ENCODE data around the gene SLC15A1. TPM values are rescaled to one million over a fixed set of nuclear protein-coding genes. Genes with fewer than 3 reads are reported as not detected.

The SLC15A1 gene
- total and polyA plus RNA-seq, 2 experiments from 2014 or later: 7.5 to 18.7 TPM

DNA sequence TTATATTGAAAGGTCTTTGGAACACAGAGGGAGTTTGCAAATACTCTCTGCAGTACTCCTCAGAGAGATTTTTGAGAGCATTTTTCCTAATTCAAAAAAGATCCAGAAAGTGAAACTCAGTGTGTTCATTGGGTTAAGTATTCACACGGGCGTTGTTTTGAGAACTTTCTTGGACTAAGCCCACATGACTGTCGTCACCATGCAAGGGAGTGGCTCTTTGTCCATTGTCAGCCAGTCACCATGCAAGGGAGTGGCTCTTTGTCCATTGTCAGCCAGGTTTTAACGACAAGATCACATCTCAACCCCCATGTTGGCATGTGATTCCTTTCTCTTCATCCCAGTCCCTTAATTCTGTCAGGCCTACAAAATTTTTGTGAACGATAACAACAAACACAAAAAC is 94.3 kb downstream of the SLC15A1 start:
- H3K4me2 ChIP-seq: no peak overlapping the region
- H3K36me3 ChIP-seq (replicated peaks; ENCODE audit: insufficient read depth, low read depth): no peaks in the 10 kb centered on the region
- H3K4me3 ChIP-seq: no peak overlapping the region
- DNase-seq (ENCODE audit: low spot score): no peak
- no peaks in the 10 kb centered on the region for H3K9me3 ChIP-seq (ENCODE audit: low read depth)
- no peak overlapping the region for H2AFZ ChIP-seq
- no peaks in the 10 kb centered on the region for H3K27me3 ChIP-seq
- H3K4me1 ChIP-seq (ENCODE audit: insufficient read depth): no peaks in the 10 kb centered on the region
- no peaks in the 10 kb centered on the region for H3K9me2 ChIP-seq (replicated peaks; ENCODE audit: insufficient read depth)
- no peaks in the 10 kb centered on the region for H4K20me1 ChIP-seq (ENCODE audit: insufficient read depth, poor library complexity, severe bottlenecking)
- TF ChIP-seq, protein P1, sequence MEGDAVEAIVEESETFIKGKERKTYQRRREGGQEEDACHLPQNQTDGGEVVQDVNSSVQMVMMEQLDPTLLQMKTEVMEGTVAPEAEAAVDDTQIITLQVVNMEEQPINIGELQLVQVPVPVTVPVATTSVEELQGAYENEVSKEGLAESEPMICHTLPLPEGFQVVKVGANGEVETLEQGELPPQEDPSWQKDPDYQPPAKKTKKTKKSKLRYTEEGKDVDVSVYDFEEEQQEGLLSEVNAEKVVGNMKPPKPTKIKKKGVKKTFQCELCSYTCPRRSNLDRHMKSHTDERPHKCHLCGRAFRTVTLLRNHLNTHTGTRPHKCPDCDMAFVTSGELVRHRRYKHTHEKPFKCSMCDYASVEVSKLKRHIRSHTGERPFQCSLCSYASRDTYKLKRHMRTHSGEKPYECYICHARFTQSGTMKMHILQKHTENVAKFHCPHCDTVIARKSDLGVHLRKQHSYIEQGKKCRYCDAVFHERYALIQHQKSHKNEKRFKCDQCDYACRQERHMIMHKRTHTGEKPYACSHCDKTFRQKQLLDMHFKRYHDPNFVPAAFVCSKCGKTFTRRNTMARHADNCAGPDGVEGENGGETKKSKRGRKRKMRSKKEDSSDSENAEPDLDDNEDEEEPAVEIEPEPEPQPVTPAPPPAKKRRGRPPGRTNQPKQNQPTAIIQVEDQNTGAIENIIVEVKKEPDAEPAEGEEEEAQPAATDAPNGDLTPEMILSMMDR (IDR thresholded peaks at IDR 0.05; ENCODE audit: poor library complexity): no peak
- TF ChIP-seq EZH2phosphoT487 (IDR thresholded peaks at IDR 0.05; ENCODE audit: low read depth, severe bottlenecking, unreplicated experiment): no peak
- TF ChIP-seq EZH2 (IDR thresholded peaks at IDR 0.05; ENCODE audit: borderline replicate concordance): no peak
- WGBS (ENCODE audit: low lambda C conversion rate, missing lambda C conversion rate): 90% methylated on average over 5 of the region's 5 CpGs
- H3K79me2 ChIP-seq: no peaks in the 10 kb centered on the region
- H3K27ac ChIP-seq: no peak overlapping the region

GRCh38 chr13:98657506-98658085 is 94.9 kb downstream of the SLC15A1 start:
- Histone ChIP-seq H3K9me2 (replicated peaks; ENCODE audit: insufficient read depth) (no peaks in the 10 kb centered on the region), H3K4me1 (ENCODE audit: insufficient read depth) (no peaks in the 10 kb centered on the region), H2AFZ (no peak overlapping the region), H3K27ac (no peak overlapping the region), H3K79me2 (no peaks in the 10 kb centered on the region), H3K9me3 (ENCODE audit: low read depth) (no peaks in the 10 kb centered on the region), H3K4me3 (no peak overlapping the region), H4K20me1 (ENCODE audit: insufficient read depth, poor library complexity, severe bottlenecking) (no peaks in the 10 kb centered on the region), H3K36me3 (replicated peaks; ENCODE audit: insufficient read depth, low read depth) (no peaks in the 10 kb centered on the region), H3K4me2 (no peak overlapping the region), H3K27me3 (no peaks in the 10 kb centered on the region)
- no peak for DNase-seq (ENCODE audit: low spot score)
- 88% methylated on average over 8 of the region's 8 CpGs for WGBS (ENCODE audit: low lambda C conversion rate, missing lambda C conversion rate)
- no peak for TF ChIP-seq EZH2phosphoT487 (IDR thresholded peaks at IDR 0.05; ENCODE audit: low read depth, severe bottlenecking, unreplicated experiment)
- TF ChIP-seq EZH2 (IDR thresholded peaks at IDR 0.05; ENCODE audit: borderline replicate concordance): no peak
- TF ChIP-seq, protein P1 (IDR thresholded peaks at IDR 0.05; ENCODE audit: poor library complexity): no peak

- H3K36me3 ChIP-seq (replicated peaks; ENCODE audit: insufficient read depth, low read depth): no peaks in the 10 kb centered on the region
- H3K4me1 ChIP-seq (ENCODE audit: insufficient read depth): no peaks in the 10 kb centered on the region
- no peak overlapping the region for H3K27ac ChIP-seq
- no peak for DNase-seq (ENCODE audit: low spot score)
- no peaks in the 10 kb centered on the region for H3K9me2 ChIP-seq (replicated peaks; ENCODE audit: insufficient read depth)
- H2AFZ ChIP-seq: no peak overlapping the region
- no peaks in the 10 kb centered on the region for H3K9me3 ChIP-seq (ENCODE audit: low read depth)
- H3K79me2 ChIP-seq: no peaks in the 10 kb centered on the region
- 100% methylated on average over 3 of the region's 3 CpGs for WGBS (ENCODE audit: low lambda C conversion rate, missing lambda C conversion rate)
- no peaks in the 10 kb centered on the region for H3K27me3 ChIP-seq
- no peak overlapping the region for H3K4me2 ChIP-seq
- H3K4me3 ChIP-seq: no peak overlapping the region
- TF ChIP-seq EZH2 (IDR thresholded peaks at IDR 0.05; ENCODE audit: borderline replicate concordance) (no peak), EZH2phosphoT487 (IDR thresholded peaks at IDR 0.05; ENCODE audit: low read depth, severe bottlenecking, unreplicated experiment) (no peak)
- TF ChIP-seq, protein P1 (IDR thresholded peaks at IDR 0.05; ENCODE audit: poor library complexity): no peak
- H4K20me1 ChIP-seq (ENCODE audit: insufficient read depth, poor library complexity, severe bottlenecking): no peaks in the 10 kb centered on the region
These were observed 96.2 kb downstream of the SLC15A1 start for GRCh38 chr13:98656223-98656622.

All from hepatocyte (in vitro differentiated cells).